ENCODE data around the gene NXNL1. TPM values are rescaled to one million over a fixed set of nuclear protein-coding genes. Genes with fewer than 3 reads are reported as not detected.
"Not testable (repeated sequence)": the region's sequence is repeated elsewhere in the genome, so short reads cannot be mapped to it uniquely, and the experiment has no call there.

NXNL1 gene, protein sequence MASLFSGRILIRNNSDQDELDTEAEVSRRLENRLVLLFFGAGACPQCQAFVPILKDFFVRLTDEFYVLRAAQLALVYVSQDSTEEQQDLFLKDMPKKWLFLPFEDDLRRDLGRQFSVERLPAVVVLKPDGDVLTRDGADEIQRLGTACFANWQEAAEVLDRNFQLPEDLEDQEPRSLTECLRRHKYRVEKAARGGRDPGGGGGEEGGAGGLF
- 0.24 TPM for total RNA-seq
- long read RNA-seq, partial matches to known transcripts = 0 of 2 reads
- long read RNA-seq, other reads (novel, unspliced or antisense) = 2 of 2 reads

DNA sequence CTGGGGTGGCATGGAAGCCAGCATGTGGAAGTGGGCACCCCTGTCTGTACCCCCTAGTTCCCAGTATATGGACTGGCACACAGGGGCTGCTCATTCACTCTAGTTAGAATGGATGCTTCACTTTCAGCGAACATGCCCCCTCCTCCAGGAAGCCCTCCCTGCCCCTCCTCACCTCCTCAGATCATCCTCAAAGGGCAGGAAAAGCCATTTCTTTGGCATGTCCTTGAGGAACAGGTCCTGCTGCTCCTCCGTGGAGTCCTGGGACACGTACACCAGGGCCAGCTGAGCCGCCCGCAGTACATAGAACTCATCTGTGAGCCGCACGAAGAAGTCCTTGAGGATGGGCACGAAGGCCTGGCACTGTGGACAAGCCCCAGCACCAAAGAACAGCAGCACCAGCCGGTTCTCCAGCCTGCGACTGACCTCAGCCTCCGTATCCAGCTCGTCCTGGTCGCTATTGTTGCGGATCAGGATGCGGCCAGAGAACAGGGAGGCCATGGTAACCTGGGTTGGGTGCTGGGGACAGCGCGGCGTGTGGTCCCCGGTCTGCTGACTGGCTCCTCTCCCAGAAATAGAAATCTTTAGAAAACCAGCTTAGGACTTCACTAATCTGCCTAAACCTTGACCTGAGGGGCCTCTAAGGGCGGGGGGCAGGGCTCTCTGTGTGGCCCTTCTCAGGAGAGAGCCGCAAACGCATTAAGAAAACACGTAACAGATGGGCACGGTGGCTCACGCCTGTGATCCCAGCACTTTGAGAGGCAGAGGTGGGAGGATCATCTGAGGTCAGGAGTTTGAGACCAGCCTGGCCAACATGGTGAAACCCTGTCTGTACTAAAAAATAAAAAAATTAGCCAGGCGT lies at the start of gene NXNL1:
Gene NXNL1, minus strand, starts transcription at position 555 of the 859 bp plus-strand sequence. Its CDS starts 57 bp downstream, at position 498.
- intact Hi-C loops (cut with DNase I) = no loop called here
- DNase-seq (no peak), ATAC-seq (ENCODE audit: poor library complexity) (no peak)

GRCh38 chr19:17508558-17508933 lies 47.8 kb upstream of the NXNL1 start:
- intact Hi-C loops (cut with DNase I); DNase-seq; ATAC-seq (ENCODE audit: poor library complexity): not testable (repeated sequence)

DNA sequence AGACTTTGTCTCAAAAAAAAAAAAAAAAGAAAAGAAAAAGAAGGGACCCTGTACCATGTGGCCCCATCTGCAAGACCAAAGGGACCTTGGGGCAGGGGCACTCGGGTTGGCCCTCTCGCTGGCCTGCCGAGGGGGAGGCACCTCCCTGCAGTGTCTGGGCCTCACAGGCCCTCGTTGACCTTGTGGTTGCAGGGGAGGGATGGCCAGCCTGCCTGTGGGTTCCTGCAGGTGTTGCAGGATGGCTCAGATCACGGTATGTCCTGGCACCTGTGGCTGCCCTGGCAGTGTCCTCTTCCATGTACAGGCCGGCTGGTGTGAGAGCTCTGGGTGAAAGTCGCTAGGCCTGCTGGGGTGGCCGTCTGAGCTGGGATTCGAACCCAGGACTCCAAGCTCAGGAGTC lies 46.0 kb upstream of the NXNL1 start:
- intact Hi-C loops (cut with DNase I) = no loop called here
- no peak for DNase-seq
- ATAC-seq (ENCODE audit: poor library complexity) = no peak

DNA sequence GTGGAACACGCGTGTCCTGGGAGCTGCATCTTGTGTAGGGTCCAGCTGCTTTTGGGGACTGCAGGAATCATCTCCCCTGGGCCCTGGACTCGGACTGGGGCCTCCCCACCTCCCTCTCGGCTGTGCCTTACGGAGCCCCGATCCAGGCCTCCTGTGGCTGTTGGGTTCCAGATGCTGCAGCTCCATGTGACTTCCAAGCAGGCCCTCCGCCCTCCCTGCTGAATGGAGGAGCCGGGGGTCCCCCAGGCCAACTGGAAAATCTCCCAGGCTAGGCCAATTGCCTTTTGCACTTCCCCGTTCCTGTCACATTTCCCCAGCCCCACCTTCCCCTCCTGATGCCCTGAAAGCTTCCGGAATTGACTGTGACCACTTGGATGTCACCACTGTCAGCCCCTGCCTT lies 44.5 kb upstream of the NXNL1 start:
- intact Hi-C loops (cut with DNase I) = no loop called here
- ATAC-seq (ENCODE audit: poor library complexity) = no peak
- DNase-seq = no peak

GRCh38 chr19:17504456-17504855 lies 43.7 kb upstream of the NXNL1 start:
- DNase-seq = no peak
- ATAC-seq (ENCODE audit: poor library complexity) = no peak
- intact Hi-C loops (cut with DNase I) = no loop called here

DNA sequence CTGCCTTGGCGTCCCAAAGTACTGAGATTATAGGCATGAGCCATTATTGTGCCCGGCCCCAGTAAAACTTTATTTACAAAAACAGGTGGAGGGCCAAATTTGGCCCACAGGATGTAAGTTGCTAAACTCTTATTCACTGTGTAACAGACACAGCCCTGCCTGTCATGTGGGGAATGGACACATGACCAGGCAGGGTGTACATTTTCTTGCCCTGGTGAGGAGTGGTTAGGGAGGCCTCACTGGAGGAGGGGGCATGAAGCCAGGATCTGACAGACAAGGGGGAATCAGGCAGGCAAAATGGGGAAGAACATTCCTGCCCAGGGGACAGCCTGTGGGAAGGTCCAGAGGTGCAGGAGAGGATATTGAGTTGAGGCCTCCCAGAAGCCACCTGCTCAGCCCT lies 43.3 kb upstream of the NXNL1 start:
- no peak for DNase-seq
- intact Hi-C loops (cut with DNase I) = no loop called here
- ATAC-seq (ENCODE audit: poor library complexity) = no peak

GRCh38 chr19:17503240-17503639 lies 42.5 kb upstream of the NXNL1 start:
- intact Hi-C loops (cut with DNase I) = no loop called here
- DNase-seq (no peak), ATAC-seq (ENCODE audit: poor library complexity) (no peak)

- DNase-seq (no peak), ATAC-seq (ENCODE audit: poor library complexity) (no peak)
- intact Hi-C loops (cut with DNase I) = no loop called here
Measured at GRCh38 chr19:17500447-17501198, 39.9 kb upstream of the NXNL1 start.

- ATAC-seq (ENCODE audit: poor library complexity) = peak; percentile 30
- DNase-seq = peak; percentile 68
- intact Hi-C loops (cut with DNase I) = no loop called here
Measured at GRCh38 chr19:17499648-17500446, 39.1 kb upstream of the NXNL1 start.

DNA sequence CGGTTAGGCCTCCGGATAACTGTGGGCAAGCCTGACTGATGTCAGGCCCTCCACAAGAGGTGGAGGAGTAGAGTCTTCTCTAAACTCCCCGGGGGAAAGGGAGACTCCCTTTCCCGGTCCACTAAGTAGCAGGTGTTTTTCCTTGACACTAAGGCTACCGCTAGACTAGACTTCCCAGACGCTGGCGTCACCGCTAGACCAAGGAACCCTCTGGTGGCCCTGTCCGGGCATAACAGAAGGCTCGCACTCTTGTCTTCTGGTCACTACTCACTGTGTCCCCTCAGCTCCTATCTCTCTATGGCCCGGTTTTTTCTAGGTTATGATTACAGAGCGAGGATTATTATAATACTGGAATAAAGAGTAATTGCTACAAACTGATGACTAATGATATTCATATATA lies 38.3 kb upstream of the NXNL1 start:
- ATAC-seq (ENCODE audit: poor library complexity); intact Hi-C loops (cut with DNase I); DNase-seq: not testable (repeated sequence)

GRCh38 chr19:17497149-17497798 lies 36.5 kb upstream of the NXNL1 start:
- intact Hi-C loops (cut with DNase I) = no loop called here
- no peak for DNase-seq
- no peak for ATAC-seq (ENCODE audit: poor library complexity)

- intact Hi-C loops (cut with DNase I) = no loop called here
- ATAC-seq (ENCODE audit: poor library complexity) = peak; percentile 70
- DNase-seq = peak; percentile 82
Measured at GRCh38 chr19:17496337-17496997, 35.7 kb upstream of the NXNL1 start.

GRCh38 chr19:17495639-17496296 lies 35.0 kb upstream of the NXNL1 start:
- intact Hi-C loops (cut with DNase I) = no loop called here
- ATAC-seq (ENCODE audit: poor library complexity) = no peak
- DNase-seq = no peak

GRCh38 chr19:17491287-17491686 lies 30.6 kb upstream of the NXNL1 start:
- DNase-seq = no peak
- ATAC-seq (ENCODE audit: poor library complexity) = no peak
- intact Hi-C loops (cut with DNase I) = no loop called here

DNA sequence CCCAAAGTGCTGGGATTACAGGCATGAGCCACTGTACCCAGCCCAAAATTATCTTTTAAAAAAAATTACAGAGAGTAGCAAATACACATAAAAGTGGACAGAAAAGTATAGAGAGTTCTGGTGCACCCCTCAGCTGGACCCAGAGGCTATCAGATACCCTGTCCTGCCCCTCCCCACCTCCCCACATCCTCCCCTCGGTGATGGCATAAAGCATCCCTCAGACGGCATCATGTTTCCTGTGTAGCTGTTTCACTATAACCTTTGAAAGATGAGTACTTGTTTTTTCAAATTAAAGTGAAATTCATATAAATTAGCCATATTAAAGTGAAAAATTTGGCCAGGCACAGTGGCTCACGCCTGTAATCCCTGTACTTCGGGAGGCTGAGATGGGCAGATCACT lies 29.7 kb upstream of the NXNL1 start:
- intact Hi-C loops (cut with DNase I) = no loop called here
- DNase-seq (no peak), ATAC-seq (ENCODE audit: poor library complexity) (no peak)

GRCh38 chr19:17489392-17490030 lies 28.8 kb upstream of the NXNL1 start:
- no peak for ATAC-seq (ENCODE audit: poor library complexity)
- intact Hi-C loops (cut with DNase I) = no loop called here
- DNase-seq = no peak

Data from Right ventricle myocardium superior (tissue), 1 donor.